Neural progenitor cell (in vitro differentiated cells): ENCODE data around the gene TLR9.

Experiments
- CTCF ChIP-seq: fragments of 200-600 bp; sonication (generic); IDR thresholded peaks from 2 replicates; pipeline ENCODE4 v1.5.1; 2017; ENCODE audit warnings: antibody characterized with exemption, mild to moderate bottlenecking
- EZH2 ChIP-seq: fragments of 200-600 bp; sonication (generic); IDR thresholded peaks from 2 replicates; pipeline ENCODE4 v1.6.1; 2017; ENCODE audit warnings: antibody characterized with exemption, mild to moderate bottlenecking, moderate library complexity
- EZH2phosphoT487 ChIP-seq: fragments of 200-600 bp; sonication (generic); IDR thresholded peaks from 2 replicates; pipeline ENCODE4 v1.6.1; 2017; ENCODE audit warnings: antibody characterized with exemption

GRCh38 chr3:52234516-52235447 is 9.3 kb upstream of the TLR9 start:
- no peak for TF ChIP-seq CTCF
- no peak for TF ChIP-seq EZH2phosphoT487
- no peak for TF ChIP-seq EZH2
